Spleen (tissue), 7 donors: Measurements from ENCODE around the gene WAS.

Experiments used
- POLR2A ChIP-seq, 3 donors: fragments of 450-650 bp; IDR thresholded peaks; one replicate each; pipeline ENCODE4 v1.5.1; 2017; ENCODE audit warnings: antibody characterized with exemption in 3 of 3, mild to moderate bottlenecking in 1 of 3
- POLR2AphosphoS5 ChIP-seq, 3 donors: sonication (generic); formaldehyde crosslinking; IDR thresholded peaks; one replicate each; pipeline ENCODE4 v1.5.1; 2017; ENCODE audit warnings: antibody characterized with exemption in 3 of 3
- TF ChIP-seq, protein P1 (sequence below), 11 experiments: fragments of 200-600 bp in 7 of 11; fragments of 450-650 bp in 4 of 11; sonication (generic) in 4 of 11; IDR thresholded peaks in 8 of 11; conservative IDR thresholded peaks in 3 of 11; 1 replicate in 7 of 11; 2 replicates in 4 of 11; pipeline versions ENCODE4 v1.4.0 to v1.8.0; 2016 to 2021; ENCODE audit warnings: antibody characterized with exemption in 11 of 11, inconsistent platforms in 4 of 11, mild to moderate bottlenecking in 1 of 11
- donor health status: DM: no; HTN: no; CAD: no; lungs with moderate emphysema.
- donor health status: DM: no; HTN: no; CAD: no.
- donor health status: DM: no; HTN: no; CAD: no.

DNA sequence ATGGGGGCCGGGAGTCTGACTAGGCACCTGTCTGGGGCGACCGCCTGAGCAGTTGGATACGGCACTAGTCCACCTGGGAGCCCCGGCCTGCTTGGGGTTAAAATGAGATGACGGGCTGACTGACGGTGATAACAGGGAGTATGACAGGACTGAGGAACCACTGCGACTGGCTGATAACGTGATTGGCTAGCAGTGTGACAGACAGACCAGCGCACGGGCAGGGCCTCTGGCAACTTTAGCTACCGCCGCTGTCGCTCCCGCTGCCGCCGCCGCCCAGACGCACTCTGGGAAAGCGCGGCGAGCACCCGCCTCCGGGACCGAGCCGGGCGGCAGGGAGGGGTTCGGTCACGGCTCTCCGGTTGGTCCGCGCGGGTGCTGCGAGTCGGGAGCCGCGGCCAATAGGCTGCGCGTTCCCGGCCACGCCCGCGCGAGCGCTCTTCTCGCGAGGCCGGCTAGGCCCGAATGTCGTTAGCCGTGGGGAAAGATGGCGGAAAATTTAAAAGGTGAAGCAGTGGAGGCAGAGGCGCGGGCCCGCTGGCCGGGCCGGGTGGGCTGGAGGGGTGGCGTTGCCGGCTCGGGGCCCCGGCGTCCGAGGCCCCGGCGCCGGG, 12.8 kb downstream of the WAS start, which contains the start of gene SUV39H1:
- TF ChIP-seq, protein P1, sequence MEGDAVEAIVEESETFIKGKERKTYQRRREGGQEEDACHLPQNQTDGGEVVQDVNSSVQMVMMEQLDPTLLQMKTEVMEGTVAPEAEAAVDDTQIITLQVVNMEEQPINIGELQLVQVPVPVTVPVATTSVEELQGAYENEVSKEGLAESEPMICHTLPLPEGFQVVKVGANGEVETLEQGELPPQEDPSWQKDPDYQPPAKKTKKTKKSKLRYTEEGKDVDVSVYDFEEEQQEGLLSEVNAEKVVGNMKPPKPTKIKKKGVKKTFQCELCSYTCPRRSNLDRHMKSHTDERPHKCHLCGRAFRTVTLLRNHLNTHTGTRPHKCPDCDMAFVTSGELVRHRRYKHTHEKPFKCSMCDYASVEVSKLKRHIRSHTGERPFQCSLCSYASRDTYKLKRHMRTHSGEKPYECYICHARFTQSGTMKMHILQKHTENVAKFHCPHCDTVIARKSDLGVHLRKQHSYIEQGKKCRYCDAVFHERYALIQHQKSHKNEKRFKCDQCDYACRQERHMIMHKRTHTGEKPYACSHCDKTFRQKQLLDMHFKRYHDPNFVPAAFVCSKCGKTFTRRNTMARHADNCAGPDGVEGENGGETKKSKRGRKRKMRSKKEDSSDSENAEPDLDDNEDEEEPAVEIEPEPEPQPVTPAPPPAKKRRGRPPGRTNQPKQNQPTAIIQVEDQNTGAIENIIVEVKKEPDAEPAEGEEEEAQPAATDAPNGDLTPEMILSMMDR (IDR thresholded peaks at IDR 0.05 in 8 of 11, conservative IDR thresholded peaks at IDR 0.05 in 3 of 11): peak in 1 of 11 experiments; percentile 20
- TF ChIP-seq POLR2A (IDR thresholded peaks at IDR 0.05): peak in 2 of 3 donors; percentile 32 to 65
- peak; percentile 97 to 98 (median 98) for TF ChIP-seq POLR2AphosphoS5 (IDR thresholded peaks at IDR 0.05)
